Thymus (tissue), 11 donors: ENCODE results near the gene TNFAIP8. TPM values are rescaled to one million over a fixed set of nuclear protein-coding genes. Genes with fewer than 3 reads are reported as not detected.

Experiments
- DNase-seq, 9 donors: peaks; one replicate each; pipeline ENCODE4 v3.0.0-alpha.2; 2013; ENCODE audit warnings: low spot score in 9 of 9, low read depth in 6 of 9, missing footprints in 1 of 9
- H3K27ac ChIP-seq, 2 donors: one replicate each; pipeline ENCODE4 v1.5.1; 2013; ENCODE audit warnings: control low read depth in 1 of 2, low read depth in 1 of 2, low read length in 1 of 2, mild to moderate bottlenecking in 1 of 2, moderate library complexity in 1 of 2
- H3K27me3 ChIP-seq, 2 donors: one replicate each; pipeline ENCODE4 v1.5.1; 2013; ENCODE audit warnings: low read length in 1 of 2; ENCODE audit not compliant: control insufficient read depth in 2 of 2, insufficient read depth in 1 of 2
- H3K36me3 ChIP-seq, 2 donors: one replicate each; pipeline ENCODE4 v1.5.1; 2013; ENCODE audit warnings: low read length in 1 of 2, mild to moderate bottlenecking in 1 of 2, moderate library complexity in 1 of 2; ENCODE audit not compliant: control insufficient read depth in 2 of 2, insufficient read depth in 2 of 2
- H3K4me1 ChIP-seq, 2 donors: one replicate each; pipeline ENCODE4 v1.5.1; 2013; ENCODE audit warnings: low read length in 2 of 2; ENCODE audit not compliant: control insufficient read depth in 2 of 2, insufficient read depth in 2 of 2
- H3K4me3 ChIP-seq, 2 donors: one replicate each; pipeline ENCODE4 v1.5.1; 2013; ENCODE audit warnings: low read length in 2 of 2, control low read depth in 1 of 2, mild to moderate bottlenecking in 1 of 2
- H3K9me3 ChIP-seq, 2 donors: one replicate each; pipeline ENCODE4 v1.5.1; 2013; ENCODE audit warnings: low read length in 1 of 2, mild to moderate bottlenecking in 1 of 2; ENCODE audit not compliant: control insufficient read depth in 2 of 2, insufficient read depth in 1 of 2
- WGBS: extraction: QIAGEN DNeasy Blood & Tissue Kit; methylation state at CpG from one replicate; pipeline ENCODE4 v1.1.7; 2013; 5-methylcytosine and 5-hydroxymethylcytosine counted together
- polyA plus RNA-seq: library from polyadenylated mRNA; stranded (reverse); fragments of 200-250 nt; gene quantifications from one replicate; pipeline ENCODE4 v1.2.3, GENCODE V29; 2013
- total RNA-seq: library from RNA; stranded (reverse); fragments of 120-200 nt; gene quantifications from one replicate; pipeline ENCODE4 v1.2.4, GENCODE V29; 2013
- donor health status: healthy.

The TNFAIP8 gene
- total and polyA plus RNA-seq, 2 donors, result 94.1 to 119 TPM

DNA sequence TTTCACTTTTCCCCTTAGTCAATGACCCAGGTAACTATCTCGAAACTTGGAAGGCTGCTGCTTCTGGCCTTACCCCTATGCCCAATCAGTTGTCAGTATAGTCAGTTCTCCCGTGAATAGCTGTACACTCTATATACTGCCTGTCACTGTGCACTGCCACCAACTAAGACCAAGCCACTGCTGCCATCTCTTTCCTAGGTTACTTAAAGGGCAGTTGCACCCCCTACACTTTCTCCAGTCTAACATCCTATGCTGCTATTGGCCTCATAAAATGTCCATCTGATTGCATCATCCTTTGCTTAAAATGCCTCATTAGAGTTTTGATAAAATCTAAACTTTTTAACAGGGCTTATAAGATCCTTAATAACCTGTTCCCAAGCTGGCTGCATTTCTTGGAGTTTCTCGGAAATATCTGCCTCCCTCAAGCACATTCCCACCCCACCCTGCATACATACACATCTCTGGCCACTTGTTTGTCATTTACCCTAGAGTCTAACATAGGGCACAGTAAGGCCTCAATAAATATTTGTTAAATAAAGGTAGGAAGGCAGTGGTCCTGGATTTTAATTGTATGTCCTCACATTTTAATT is 32.8 kb upstream of the TNFAIP8 start:
- no peaks in the 10 kb centered on the region for H3K9me3 ChIP-seq
- no peak for DNase-seq
- peaks cover 57 to 70% of the 10 kb centered on the region in 2 donors for H3K4me1 ChIP-seq
- H3K4me3 ChIP-seq, result no peak overlapping the region
- peaks cover 0 to 7% of the 10 kb centered on the region in 2 donors for H3K36me3 ChIP-seq
- H3K27ac ChIP-seq, result peak overlapping the region; percentile 22 to 53
- H3K27me3 ChIP-seq, result no peaks in the 10 kb centered on the region
- 95% methylated on average over 3 of the region's 3 CpGs for WGBS

DNA sequence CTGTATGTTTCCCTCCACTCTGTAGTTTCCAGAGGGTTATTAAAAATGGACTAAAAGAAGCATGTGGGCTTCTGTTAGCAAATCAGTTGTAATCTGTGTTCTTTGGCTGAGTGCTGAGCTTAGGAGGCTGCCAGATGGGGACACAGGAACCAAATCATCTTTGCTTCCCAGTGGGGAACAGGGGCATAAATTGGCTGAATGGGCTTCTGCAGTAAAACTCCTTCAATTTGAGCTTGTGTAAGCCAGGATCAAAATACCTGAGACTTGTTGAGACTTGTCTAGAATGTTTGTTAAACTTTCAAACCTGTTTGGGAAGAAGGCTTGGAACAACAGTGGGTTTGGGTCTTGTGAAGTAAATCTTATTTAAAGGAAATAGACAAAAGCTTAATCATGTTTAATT is 32.2 kb upstream of the TNFAIP8 start:
- H3K4me1 ChIP-seq, result peaks cover 57 to 69% of the 10 kb centered on the region in 2 donors
- no peak overlapping the region for H3K4me3 ChIP-seq
- DNase-seq, result no peak
- peaks cover 0 to 7% of the 10 kb centered on the region in 2 donors for H3K36me3 ChIP-seq
- H3K9me3 ChIP-seq, result no peaks in the 10 kb centered on the region
- peak overlapping the region; percentile 21 to 22 for H3K27ac ChIP-seq
- H3K27me3 ChIP-seq, result no peaks in the 10 kb centered on the region

DNA sequence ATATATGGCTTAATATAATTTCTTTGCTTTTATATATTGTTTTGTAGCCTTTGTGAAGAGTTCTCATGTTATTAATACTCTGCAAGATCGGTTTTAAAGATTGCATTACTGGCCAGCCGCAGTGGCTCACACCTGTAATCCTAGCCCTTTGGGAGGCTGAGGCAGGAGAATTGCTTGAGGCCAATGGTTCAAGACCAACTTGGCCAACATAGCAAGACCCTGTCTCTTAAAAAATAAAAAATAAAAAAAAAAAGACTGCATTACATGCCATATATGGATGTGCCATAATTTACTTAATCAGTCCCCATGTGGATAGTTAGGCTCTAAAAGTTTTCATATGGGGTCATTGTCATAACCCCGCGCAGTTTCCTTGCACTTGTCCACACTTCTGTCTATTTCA is 31.0 kb upstream of the TNFAIP8 start:
- Histone ChIP-seq H3K27ac (peak overlapping the region in 1 of 2 donors; percentile 46), H3K4me3 (no peak overlapping the region), H3K4me1 (peaks cover 67 to 81% of the 10 kb centered on the region in 2 donors), H3K9me3 (no peaks in the 10 kb centered on the region), H3K27me3 (no peaks in the 10 kb centered on the region), H3K36me3 (peaks cover 0 to 10% of the 10 kb centered on the region in 2 donors)
- WGBS, result 99% methylated on average over 4 of the region's 4 CpGs
- no peak for DNase-seq

DNA sequence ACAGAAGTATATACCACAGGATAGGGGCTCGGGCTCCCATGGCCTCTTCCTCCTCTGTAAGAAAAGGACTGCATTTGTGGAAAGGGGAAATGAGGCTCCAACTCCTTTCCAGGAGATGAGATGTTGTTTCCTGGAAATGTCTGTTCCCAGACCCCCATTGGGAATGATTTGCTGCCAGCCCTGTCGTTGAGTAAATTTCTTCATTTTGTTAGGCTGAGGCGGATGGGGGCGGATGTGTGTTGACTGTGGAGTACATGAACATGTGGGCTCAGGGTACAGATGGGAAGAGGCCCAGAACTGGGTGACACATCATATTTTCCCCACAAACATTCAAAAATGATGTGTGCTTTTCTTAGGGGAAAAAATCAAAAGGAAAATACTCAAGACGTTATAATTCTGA is 28.8 kb upstream of the TNFAIP8 start:
- Histone ChIP-seq H3K4me3 (no peak overlapping the region), H3K27ac (peak overlapping the region; percentile 63 to 79), H3K4me1 (peaks cover 73 to 90% of the 10 kb centered on the region in 2 donors), H3K27me3 (no peaks in the 10 kb centered on the region), H3K9me3 (no peaks in the 10 kb centered on the region), H3K36me3 (peaks cover 0 to 13% of the 10 kb centered on the region in 2 donors)
- WGBS, result 61% methylated on average over 5 of the region's 5 CpGs
- no peak for DNase-seq

DNA sequence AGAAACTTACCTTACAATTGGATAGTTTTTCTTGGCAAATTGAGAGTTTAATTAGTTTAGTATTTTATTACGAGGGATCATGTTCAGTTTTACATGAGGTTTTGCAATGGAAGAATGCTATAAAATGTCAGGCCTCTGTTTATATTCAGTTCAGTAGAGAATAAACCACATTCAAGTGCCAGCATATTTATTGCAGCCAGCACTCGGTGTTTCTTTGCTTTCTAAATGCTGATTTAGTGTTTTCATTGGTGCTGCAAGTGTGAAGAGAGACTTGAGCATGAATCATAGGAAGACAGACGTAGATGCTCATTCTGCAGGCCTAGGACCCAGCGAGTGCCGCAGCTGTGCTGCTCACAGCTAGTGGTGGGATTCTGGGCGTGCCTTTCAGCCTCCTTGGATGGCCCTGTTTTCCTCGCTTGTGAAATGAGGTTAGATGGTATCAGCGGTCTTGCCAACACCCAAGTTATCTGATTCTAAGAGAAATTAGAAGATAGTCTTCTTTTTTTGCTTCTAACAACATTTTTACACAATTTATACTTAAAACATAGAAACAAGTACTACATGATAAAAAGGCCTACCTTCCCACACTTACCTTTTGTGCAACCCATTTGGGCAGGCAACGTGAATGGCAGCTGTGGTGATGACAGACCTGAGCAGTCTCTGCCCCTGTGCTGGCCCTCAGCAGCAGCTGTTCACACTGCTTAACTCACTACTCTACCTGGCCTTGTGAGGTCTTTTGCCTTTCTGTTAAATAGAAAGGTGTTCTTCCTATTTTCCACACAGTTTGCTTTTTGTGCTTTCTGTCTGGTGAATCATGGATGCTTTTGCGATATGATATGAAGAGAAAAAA is 26.8 kb upstream of the TNFAIP8 start:
- no peaks in the 10 kb centered on the region for H3K9me3 ChIP-seq
- 20% methylated on average over 10 of the region's 10 CpGs for WGBS
- H3K27ac ChIP-seq, result peak overlapping the region; percentile 87 to 94
- H3K27me3 ChIP-seq, result no peaks in the 10 kb centered on the region
- DNase-seq, result peak in 4 of 9 donors; percentile 70 to 84 (median 73)
- H3K4me1 ChIP-seq, result peaks cover 71 to 87% of the 10 kb centered on the region in 2 donors
- peaks cover 0 to 18% of the 10 kb centered on the region in 2 donors for H3K36me3 ChIP-seq
- no peak overlapping the region for H3K4me3 ChIP-seq

DNA sequence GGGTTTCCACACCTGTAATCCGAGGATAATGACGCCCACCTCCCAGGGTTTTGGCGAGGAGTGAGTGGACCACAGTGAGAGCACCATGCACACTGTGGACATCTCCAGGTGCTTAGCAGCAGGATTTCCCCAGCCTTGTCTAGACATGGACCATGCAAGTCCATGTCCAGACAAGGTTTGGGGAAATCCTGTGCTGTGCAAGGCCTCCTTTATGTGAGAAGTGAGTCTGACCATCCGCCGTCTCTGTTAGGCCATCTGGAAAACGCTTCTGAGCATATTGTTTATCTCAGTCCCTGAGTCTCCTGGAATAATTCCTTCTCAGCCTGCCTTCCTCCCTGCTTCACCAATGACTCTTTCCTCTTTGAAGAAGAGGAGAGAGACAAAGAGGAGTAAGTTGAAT is 26.2 kb upstream of the TNFAIP8 start:
- Histone ChIP-seq H3K27ac (peak overlapping the region; percentile 87 to 94), H3K4me1 (peaks cover 71 to 85% of the 10 kb centered on the region in 2 donors)
- WGBS, result 93% methylated on average over 6 of the region's 6 CpGs

DNA sequence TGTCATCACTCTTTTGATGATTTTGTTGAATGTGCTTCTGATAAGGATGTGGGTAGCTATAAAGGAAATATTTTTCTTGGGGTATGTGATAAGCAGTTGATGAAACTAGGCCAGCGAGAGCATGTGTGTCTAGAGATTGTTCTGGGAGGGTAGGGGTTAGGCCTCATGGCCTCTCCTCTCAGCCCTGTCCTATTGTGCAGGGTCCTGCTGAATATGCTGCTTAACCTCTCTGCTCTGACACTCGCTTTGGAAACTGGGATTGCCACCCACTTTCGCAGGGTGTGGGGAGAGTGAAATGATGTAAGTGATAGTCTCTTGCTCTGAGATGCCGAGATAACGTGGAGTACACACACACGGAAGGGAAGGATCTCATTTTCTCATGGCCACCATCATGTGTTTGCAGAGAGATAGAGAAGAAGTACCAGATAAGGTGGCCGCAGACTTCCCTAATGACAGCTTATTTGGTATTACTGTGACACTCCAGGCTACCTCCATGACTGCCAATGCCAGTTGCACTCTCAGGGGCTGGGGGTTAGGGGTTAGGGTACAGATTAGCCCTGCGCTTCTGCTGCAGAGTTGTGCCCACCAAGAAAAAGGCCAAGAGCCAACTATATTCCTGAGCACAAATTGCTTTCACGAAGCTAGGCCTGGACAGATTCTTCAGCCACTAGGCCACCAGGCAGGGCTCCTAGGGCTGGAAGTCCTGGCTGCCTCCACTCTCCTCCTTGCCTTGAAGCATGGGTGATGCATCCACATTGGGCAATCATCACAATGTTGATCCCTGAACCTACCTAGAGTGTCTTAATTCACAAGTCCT is 25.2 kb upstream of the TNFAIP8 start:
- Histone ChIP-seq H3K4me1 (peaks cover 77 to 90% of the 10 kb centered on the region in 2 donors), H3K27ac (peak overlapping the region; percentile 85 to 94), H3K36me3 (peaks cover 0 to 18% of the 10 kb centered on the region in 2 donors), H3K4me3 (no peak overlapping the region), H3K9me3 (no peaks in the 10 kb centered on the region), H3K27me3 (no peaks in the 10 kb centered on the region)
- DNase-seq, result peak in 3 of 9 donors; percentile 42 to 73 (median 60)
- WGBS, result 53% methylated on average over 9 of the region's 9 CpGs

More for the DNA sequence above, 26.2 kb upstream of the TNFAIP8 start:
- H3K9me3 ChIP-seq, result no peaks in the 10 kb centered on the region
- H3K27me3 ChIP-seq, result no peaks in the 10 kb centered on the region
- peaks cover 0 to 18% of the 10 kb centered on the region in 2 donors for H3K36me3 ChIP-seq
- H3K4me3 ChIP-seq, result no peak overlapping the region
- no peak for DNase-seq

DNA sequence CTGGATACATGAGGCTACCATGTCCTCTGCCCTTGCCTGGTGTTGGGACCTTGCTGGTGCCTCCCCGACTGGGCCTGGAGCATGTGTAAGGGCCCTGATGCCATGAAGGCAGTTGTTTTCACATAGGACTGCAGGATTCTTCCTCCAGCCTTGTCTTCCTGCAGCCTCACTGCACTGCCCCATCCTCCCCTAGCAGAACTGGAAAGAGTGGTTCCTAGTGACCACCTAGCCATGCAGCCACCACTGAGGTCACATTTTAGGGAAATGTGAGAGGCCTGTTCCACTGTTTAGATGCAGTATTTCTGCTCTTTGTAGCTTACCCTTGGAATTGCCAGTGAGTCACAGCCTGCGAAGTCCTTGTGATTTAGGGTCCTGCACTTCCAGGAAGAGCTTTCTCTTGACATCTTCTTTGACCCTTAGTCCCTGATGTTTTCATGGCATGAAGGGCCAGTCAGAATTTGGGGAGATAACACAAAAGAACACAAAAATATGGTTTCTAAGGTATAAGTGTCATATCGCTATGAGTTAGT is 24.2 kb upstream of the TNFAIP8 start:
- WGBS, result 98% methylated on average over 3 of the region's 3 CpGs
- Histone ChIP-seq H3K4me1 (peaks cover 77 to 90% of the 10 kb centered on the region in 2 donors), H3K9me3 (no peaks in the 10 kb centered on the region), H3K4me3 (no peak overlapping the region), H3K36me3 (peaks cover 0 to 16% of the 10 kb centered on the region in 2 donors), H3K27me3 (no peaks in the 10 kb centered on the region), H3K27ac (peak overlapping the region; percentile 53 to 94)
- no peak for DNase-seq
